Epithelial cell of proximal tubule (primary cell): ENCODE results near the gene MECP2. TPM values are rescaled to one million over a fixed set of nuclear protein-coding genes. Genes with fewer than 3 reads are reported as not detected.

ENCODE experiments used
- DNase-seq: peaks from one replicate; pipeline ENCODE4 v3.0.0-alpha.2; 2011; ENCODE audit warnings: low read depth
- H3K4me3 ChIP-seq: 2 replicates; pipeline ENCODE4 v1.5.1; 2011; ENCODE audit warnings: low read depth, mild to moderate bottlenecking, low read length
- CTCF ChIP-seq: conservative IDR thresholded peaks from 2 replicates; pipeline ENCODE4 v1.5.1; 2012; ENCODE audit warnings: low read depth, mild to moderate bottlenecking, low read length
- total RNA-seq: library from RNA; depleted of rRNA; stranded (reverse); fragments of >200 nt; gene quantifications from 2 replicates; pipeline ENCODE4 v1.2.3, GENCODE V29; 2015

The MECP2 gene
- total RNA-seq, 1 donor from 2014 or later = 18.1 TPM

DNA sequence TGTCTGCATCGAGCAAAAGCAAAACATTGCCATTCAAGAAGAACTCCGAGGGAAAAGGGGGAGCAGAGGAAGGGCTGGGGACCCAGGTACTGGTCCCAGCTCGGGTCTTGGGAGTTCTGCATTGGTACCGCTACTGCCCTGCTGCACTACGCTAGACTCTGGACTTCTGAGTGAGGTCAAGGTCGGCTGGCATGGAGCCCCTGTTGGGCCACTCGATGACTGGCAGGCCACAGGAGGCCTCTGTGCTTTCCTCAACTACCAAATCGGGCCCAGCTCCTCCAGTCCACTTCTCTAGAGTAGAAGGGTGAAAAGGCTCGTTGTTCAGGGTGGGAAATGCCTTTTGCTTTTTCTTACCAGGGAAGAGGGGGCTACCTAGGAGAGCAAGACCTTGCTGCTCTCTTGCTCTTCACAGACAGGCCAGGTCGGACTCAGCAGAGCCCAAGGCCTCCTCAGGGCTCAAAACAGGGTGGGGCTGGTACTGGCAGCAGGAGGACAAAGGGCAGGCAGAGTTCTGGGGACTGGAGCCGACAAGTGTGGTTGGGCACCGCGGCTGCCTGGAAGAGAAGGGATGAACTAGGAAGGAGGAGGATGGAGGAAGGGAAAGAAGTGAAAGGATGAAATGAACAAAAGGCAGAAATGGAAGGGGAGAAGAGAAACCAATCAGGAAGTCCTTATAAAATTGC lies 68.9 kb downstream of the MECP2 start:
- H3K4me3 ChIP-seq = no peak overlapping the region
- no peak for DNase-seq
- no peak for TF ChIP-seq CTCF

DNA sequence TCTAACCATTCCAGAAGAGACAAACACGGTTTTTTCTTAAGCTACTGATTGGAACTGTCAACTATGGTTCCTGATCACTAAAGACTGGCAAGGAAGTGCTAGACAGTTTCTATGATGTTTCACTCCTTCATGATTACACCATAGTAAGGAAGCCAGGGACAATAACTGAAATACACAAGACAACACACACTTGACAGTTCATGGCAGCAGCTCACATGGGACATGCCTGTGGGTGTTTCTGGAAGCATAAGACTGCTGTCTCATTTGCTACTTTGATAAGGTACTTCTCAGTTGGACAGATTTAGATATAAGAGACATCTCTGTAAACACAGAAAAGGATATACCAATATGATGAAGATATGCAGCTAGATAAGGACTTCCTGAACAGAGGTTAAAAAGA lies 69.5 kb downstream of the MECP2 start:
- no peak for DNase-seq
- TF ChIP-seq CTCF = no peak
- no peak overlapping the region for H3K4me3 ChIP-seq

DNA sequence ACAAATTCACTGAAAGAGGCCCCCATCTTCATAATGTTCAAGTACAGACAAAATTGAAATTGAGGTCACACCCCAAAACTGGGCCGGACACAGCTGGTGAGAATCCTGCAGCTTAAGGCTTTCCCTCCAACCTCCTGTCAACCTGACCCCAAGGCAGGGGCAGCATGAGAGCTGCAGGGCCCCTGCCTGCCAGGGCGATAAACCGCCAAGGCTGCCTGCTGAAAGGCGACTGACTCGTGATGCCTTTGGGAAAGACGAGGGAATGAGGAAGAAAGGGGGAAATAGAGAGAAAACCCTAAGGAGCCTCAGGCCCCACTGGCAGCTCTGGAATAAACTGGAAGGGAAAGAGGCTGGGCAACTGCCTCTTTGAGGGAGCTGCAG lies 70.5 kb downstream of the MECP2 start:
- TF ChIP-seq CTCF = no peak
- no peak for DNase-seq
- no peak overlapping the region for H3K4me3 ChIP-seq

DNA sequence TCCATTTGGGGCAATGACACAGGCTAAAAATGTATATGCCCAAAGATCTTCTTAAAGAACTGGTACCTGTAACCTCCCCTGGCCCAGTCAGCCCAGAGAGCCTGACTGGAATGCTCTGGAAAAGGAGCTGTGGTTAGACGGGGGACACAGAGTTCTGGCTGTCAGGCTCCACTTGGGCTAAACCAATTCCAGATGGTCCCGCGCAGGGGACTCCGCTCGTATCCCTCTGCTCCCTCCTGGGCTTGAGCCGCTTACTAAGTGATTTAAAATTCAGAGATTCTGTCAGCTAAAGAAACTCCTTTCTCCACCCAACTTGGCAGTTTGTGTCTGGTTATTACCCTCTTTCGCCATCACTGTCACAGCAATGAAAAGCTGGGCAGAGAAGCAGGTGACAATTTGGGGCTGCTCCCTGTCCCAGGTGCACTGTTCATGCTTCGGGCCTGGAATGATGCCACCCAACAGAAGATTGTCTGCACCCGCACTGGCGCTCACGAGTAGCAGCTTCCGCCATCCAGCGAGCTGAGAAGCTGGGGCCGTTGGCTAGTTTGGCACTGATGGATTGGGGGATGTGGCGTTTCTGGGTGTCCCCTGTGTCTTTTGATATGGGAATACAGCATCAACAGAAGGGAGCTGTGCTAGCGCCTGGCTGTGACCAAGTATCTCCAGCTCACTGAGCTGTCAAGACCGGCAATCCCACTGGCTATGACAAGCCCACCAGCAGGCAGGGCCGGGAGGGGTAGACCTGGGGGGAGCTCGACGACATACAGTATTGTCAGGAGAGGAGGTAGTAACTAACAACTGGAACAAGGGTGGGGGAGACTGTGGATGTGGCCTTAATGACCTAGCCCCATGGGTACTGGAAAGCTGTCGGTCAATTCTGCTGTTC lies 71.1 kb downstream of the MECP2 start:
- H3K4me3 ChIP-seq = no peak overlapping the region
- no peak for DNase-seq
- no peak for TF ChIP-seq CTCF

DNA sequence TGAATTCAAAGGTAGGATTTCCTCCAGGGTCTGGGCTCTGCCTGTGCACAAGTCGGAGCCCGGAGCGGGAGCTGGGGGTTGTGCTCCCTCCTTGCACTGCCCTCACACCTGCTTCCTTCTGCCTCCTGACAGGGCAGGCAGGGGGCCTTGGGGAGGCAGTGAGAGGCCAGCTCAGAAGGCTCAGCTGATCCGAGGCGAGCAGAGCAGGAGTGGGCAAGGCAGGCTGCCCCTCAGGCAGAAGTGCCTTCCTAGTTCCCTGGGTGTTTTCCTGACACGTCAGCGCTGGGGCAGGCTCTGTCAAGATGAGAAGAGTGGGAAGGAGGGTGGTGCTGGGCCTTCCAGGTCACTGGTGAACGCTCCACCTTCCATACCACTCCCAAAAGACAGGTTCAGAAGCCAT lies 72.3 kb downstream of the MECP2 start:
- DNase-seq = no peak
- no peak for TF ChIP-seq CTCF
- H3K4me3 ChIP-seq = no peak overlapping the region

- DNase-seq = no peak
- no peak for TF ChIP-seq CTCF
- no peak overlapping the region for H3K4me3 ChIP-seq
Measured at GRCh38 chrX:154024271-154024670, 73.2 kb downstream of the MECP2 start.
